Neural crest cell (in vitro differentiated cells): ENCODE data around the gene ACSL3. TPM values are rescaled to one million over a fixed set of nuclear protein-coding genes. Genes with fewer than 3 reads are reported as not detected.
A peak's percentile ranks its signal among the peaks of the same experiment; 100 is the strongest.

ENCODE experiments used
- DNase-seq: peaks from one replicate; pipeline ENCODE4 v3.0.0; 2021; ENCODE audit warnings: low read depth, mixed read lengths, low spot score
- H3K27ac Mint-ChIP-seq: one replicate; pipeline ENCODE4 v1.8.0; 2021; ENCODE audit warnings: mild to moderate bottlenecking, mixed read lengths; ENCODE audit not compliant: unreplicated experiment
- H3K27me3 Mint-ChIP-seq: 2 replicates; pipeline ENCODE4 v1.8.0; 2021; ENCODE audit warnings: low read depth, mild to moderate bottlenecking, mixed read lengths
- H3K36me3 Mint-ChIP-seq: 2 replicates; pipeline ENCODE4 v1.8.0; 2021; ENCODE audit warnings: low read depth, mild to moderate bottlenecking, mixed read lengths
- H3K4me1 Mint-ChIP-seq: 2 replicates; pipeline ENCODE4 v1.8.0; 2021; ENCODE audit warnings: mixed read lengths
- H3K4me3 Mint-ChIP-seq: one replicate; pipeline ENCODE4 v1.8.0; 2021; ENCODE audit warnings: mild to moderate bottlenecking, mixed read lengths
- H3K9me3 Mint-ChIP-seq: 2 replicates; pipeline ENCODE4 v1.8.0; 2021; ENCODE audit warnings: mixed read lengths
- total RNA-seq: library from RNA; stranded (reverse); gene quantifications from 2 replicates; pipeline ENCODE4 v1.2.1, GENCODE V29; 2021
- TF ChIP-seq, protein P1 (sequence below): fragments of 200-600 bp; sonication (generic); conservative IDR thresholded peaks from 2 replicates; pipeline ENCODE4 v1.5.0; 2021; ENCODE audit warnings: antibody characterized with exemption, mild to moderate bottlenecking

ACSL3 gene
- total RNA-seq, 1 donor from 2014 or later = 89.5 TPM

GRCh38 chr2:222959358-222959757, 98.5 kb downstream of the ACSL3 start:
- Mint-ChIP-seq H3K4me1 (peaks cover 7% of the 10 kb centered on the region), H3K27ac (peak overlapping the region; percentile 5), H3K9me3 (peaks cover 15% of the 10 kb centered on the region), H3K4me3 (no peak overlapping the region), H3K36me3 (peaks cover 6% of the 10 kb centered on the region), H3K27me3 (no peaks in the 10 kb centered on the region)
- TF ChIP-seq, protein P1, sequence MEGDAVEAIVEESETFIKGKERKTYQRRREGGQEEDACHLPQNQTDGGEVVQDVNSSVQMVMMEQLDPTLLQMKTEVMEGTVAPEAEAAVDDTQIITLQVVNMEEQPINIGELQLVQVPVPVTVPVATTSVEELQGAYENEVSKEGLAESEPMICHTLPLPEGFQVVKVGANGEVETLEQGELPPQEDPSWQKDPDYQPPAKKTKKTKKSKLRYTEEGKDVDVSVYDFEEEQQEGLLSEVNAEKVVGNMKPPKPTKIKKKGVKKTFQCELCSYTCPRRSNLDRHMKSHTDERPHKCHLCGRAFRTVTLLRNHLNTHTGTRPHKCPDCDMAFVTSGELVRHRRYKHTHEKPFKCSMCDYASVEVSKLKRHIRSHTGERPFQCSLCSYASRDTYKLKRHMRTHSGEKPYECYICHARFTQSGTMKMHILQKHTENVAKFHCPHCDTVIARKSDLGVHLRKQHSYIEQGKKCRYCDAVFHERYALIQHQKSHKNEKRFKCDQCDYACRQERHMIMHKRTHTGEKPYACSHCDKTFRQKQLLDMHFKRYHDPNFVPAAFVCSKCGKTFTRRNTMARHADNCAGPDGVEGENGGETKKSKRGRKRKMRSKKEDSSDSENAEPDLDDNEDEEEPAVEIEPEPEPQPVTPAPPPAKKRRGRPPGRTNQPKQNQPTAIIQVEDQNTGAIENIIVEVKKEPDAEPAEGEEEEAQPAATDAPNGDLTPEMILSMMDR = peak; percentile 44
- DNase-seq = no peak

- Mint-ChIP-seq H3K27me3 (no peaks in the 10 kb centered on the region), H3K4me3 (no peak overlapping the region), H3K4me1 (peaks cover 7% of the 10 kb centered on the region), H3K9me3 (peaks cover 15% of the 10 kb centered on the region), H3K36me3 (peaks cover 6% of the 10 kb centered on the region), H3K27ac (no peak overlapping the region)
- no peak for DNase-seq
- TF ChIP-seq, protein P1 = no peak
These were observed 99.3 kb downstream of the ACSL3 start for GRCh38 chr2:222960126-222960525.

DNA sequence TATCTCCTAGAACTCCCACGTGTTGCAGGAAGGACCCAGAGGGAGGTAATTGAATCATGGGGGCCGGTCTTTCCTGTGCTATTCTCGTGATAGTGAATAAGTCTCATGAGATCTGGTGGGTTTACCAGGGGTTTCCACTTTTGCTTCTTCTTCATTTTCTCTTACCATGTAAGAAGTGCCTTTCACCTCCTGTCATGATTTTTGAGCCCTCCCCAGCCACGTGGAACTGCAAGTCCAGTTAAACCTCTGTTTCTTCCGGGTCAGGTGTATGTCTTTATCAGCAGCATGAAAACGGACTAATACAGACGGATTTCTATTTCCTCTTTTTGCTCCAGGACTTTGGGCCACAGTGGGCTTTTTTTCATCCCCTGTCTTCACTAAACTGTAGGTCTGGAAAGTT, 102.8 kb downstream of the ACSL3 start:
- no peaks in the 10 kb centered on the region for H3K27me3 Mint-ChIP-seq
- H3K27ac Mint-ChIP-seq = peak overlapping the region; percentile 4
- DNase-seq = no peak
- H3K9me3 Mint-ChIP-seq = peaks cover 11% of the 10 kb centered on the region
- no peak overlapping the region for H3K4me3 Mint-ChIP-seq
- peaks cover 7% of the 10 kb centered on the region for H3K4me1 Mint-ChIP-seq
- H3K36me3 Mint-ChIP-seq = peaks cover 6% of the 10 kb centered on the region
- TF ChIP-seq, protein P1 = no peak

DNA sequence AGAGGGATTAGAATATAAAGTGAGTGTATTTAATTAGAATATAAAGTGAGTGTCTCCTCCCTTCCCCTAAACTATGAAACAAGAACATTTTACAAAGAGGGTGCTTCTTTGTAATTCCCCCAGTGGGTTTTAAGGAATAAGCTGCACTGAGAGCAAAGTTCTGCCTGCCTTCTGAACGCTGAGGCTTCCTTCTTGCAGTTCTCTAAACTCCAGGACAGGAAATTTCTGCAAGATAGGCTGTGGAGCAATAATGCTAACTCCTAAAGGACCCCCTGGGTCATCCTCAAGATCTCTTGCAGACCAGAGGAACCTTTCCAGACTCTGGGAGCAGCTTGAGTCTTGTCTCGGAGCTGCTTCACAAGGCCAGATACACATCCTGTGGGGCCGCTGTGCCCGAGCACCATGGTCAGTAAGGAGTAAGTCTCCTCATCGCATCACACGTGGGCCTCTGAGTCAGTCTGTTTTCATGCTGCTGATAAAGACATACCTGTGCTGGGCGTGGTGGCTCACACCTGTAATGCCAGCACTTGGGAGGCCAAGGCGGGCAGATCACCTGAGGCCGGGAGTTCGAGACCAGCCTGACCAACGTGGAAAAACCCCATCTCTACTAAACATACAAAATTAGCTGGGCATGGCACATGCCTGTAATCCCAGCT, 103.7 kb downstream of the ACSL3 start:
- TF ChIP-seq, protein P1 = no peak
- H3K4me3 Mint-ChIP-seq = no peak overlapping the region
- H3K9me3 Mint-ChIP-seq = peaks cover 11% of the 10 kb centered on the region
- H3K27me3 Mint-ChIP-seq = no peaks in the 10 kb centered on the region
- no peak overlapping the region for H3K27ac Mint-ChIP-seq
- peaks cover 5% of the 10 kb centered on the region for H3K4me1 Mint-ChIP-seq
- H3K36me3 Mint-ChIP-seq = peaks cover 3% of the 10 kb centered on the region
- no peak for DNase-seq

GRCh38 chr2:222965555-222965954, 104.7 kb downstream of the ACSL3 start:
- Mint-ChIP-seq H3K27me3 (no peaks in the 10 kb centered on the region), H3K27ac (no peak overlapping the region), H3K9me3 (peaks cover 11% of the 10 kb centered on the region), H3K4me3 (no peak overlapping the region), H3K4me1 (no peaks in the 10 kb centered on the region), H3K36me3 (no peaks in the 10 kb centered on the region)
- TF ChIP-seq, protein P1 = no peak
- DNase-seq = no peak
